Measurements from ENCODE around the gene CENPF.
"Not testable (repeated sequence)": the region's sequence is repeated elsewhere in the genome, so short reads cannot be mapped to it uniquely, and the experiment has no call there.

The CENPF gene

DNA sequence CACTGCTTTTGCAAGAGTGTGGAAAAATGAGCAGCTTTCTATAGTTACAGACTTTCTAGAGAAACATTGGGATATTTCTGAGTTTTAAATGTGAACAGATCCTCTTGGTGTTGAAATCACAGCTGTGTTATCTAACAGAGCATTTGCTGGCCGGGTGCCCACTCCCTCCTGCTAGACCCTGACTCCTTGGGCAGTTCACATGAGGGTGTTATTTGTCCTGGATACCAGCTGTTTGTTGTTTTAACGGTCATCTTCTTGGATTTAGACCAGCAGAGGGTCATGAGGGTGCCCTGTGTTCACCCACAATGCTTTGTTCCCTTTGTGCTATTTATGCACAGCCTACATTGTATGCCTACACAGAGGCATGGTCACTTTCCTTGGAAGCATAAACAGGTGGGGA lies 67.1 kb downstream of the CENPF start:
- H3K9me3 ChIP-seq (ENCODE audit: low read depth, low read length) = no peaks in the 10 kb centered on the region
- no peak overlapping the region for H3K4me3 ChIP-seq
- no peak overlapping the region for H3K27ac ChIP-seq
- no peak for DNase-seq (ENCODE audit: low read depth, low spot score)
- TF ChIP-seq EZH2 (IDR thresholded peaks at IDR 0.05) = no peak
- TF ChIP-seq POLR2AphosphoS5 (IDR thresholded peaks at IDR 0.05; ENCODE audit: borderline replicate concordance, low read depth, low read length) = no peak
- no peak for TF ChIP-seq FOXP2 (optimal IDR thresholded peaks at IDR 0.05; ENCODE audit: control extremely low read depth, extremely low read length, insufficient read depth)
- H3K9ac ChIP-seq (ENCODE audit: insufficient read length) = no peak overlapping the region
- peaks cover 78% of the 10 kb centered on the region for H3K36me3 ChIP-seq (ENCODE audit: insufficient read depth, low read length)

DNA sequence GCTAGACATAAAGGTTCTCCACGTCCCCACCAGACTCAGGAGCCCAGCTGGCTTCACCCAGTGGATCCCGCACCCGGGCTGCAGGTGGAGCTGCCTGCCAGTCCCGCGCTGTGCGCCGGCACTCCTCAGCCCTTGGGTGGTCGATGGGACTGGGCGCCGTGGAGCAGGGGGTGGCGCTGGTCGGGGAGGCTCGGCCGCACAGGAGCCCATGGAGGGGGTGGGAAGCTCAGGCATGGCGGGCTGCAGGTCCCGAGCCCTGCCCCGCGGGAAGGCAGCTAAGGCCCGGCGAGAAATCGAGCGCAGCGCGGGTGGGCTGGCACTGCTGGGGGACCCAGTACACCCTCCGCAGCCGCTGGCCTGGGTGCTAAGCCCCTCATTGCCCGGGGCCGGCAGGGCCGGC lies 70.0 kb downstream of the CENPF start:
- H3K9me3 ChIP-seq (ENCODE audit: low read depth, low read length); H3K27ac ChIP-seq; DNase-seq (ENCODE audit: low read depth, low spot score); H3K4me3 ChIP-seq; H3K9ac ChIP-seq (ENCODE audit: insufficient read length): not testable (repeated sequence)
- peaks cover 49% of the 10 kb centered on the region for H3K36me3 ChIP-seq (ENCODE audit: insufficient read depth, low read length)

- Histone ChIP-seq H3K36me3 (ENCODE audit: insufficient read depth, low read length) (peaks cover 44% of the 10 kb centered on the region), H3K4me3 (no peak overlapping the region), H3K9me3 (ENCODE audit: low read depth, low read length) (no peaks in the 10 kb centered on the region), H3K27ac (no peak overlapping the region), H3K9ac (ENCODE audit: insufficient read length) (no peak overlapping the region)
- no peak for TF ChIP-seq EZH2 (IDR thresholded peaks at IDR 0.05)
- TF ChIP-seq FOXP2 (optimal IDR thresholded peaks at IDR 0.05; ENCODE audit: control extremely low read depth, extremely low read length, insufficient read depth) = no peak
- no peak for TF ChIP-seq POLR2AphosphoS5 (IDR thresholded peaks at IDR 0.05; ENCODE audit: borderline replicate concordance, low read depth, low read length)
- DNase-seq (ENCODE audit: low read depth, low spot score) = no peak
Observed at GRCh38 chr1:214673576-214673975, 70.6 kb downstream of the CENPF start.

GRCh38 chr1:214675524-214675923 lies 72.5 kb downstream of the CENPF start:
- not testable (repeated sequence) for H3K4me3 ChIP-seq; H3K9ac ChIP-seq (ENCODE audit: insufficient read length); H3K9me3 ChIP-seq (ENCODE audit: low read depth, low read length); DNase-seq (ENCODE audit: low read depth, low spot score); H3K27ac ChIP-seq
- peaks cover 24% of the 10 kb centered on the region for H3K36me3 ChIP-seq (ENCODE audit: insufficient read depth, low read length)

DNA sequence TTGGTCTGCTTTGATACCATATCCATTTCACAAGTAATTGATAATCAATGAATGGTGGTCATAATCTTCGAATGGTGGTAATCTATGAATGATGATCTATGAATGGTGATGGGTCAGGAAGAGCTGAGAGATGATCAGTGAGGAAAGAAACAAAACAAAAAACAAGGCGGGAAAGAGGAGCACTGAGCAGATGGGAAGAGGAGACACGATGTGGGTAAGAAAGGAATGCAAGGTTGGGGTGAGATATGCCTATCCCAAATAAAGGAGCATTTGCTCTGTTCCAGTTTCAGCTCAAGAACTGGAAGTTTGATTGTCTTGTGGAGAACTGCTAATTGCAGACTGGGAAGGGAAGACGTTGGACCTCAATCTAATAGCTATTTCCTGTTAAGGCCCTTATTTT lies 73.8 kb downstream of the CENPF start:
- TF ChIP-seq EZH2 (IDR thresholded peaks at IDR 0.05) = no peak
- TF ChIP-seq POLR2AphosphoS5 (IDR thresholded peaks at IDR 0.05; ENCODE audit: borderline replicate concordance, low read depth, low read length) = no peak
- no peak for TF ChIP-seq FOXP2 (optimal IDR thresholded peaks at IDR 0.05; ENCODE audit: control extremely low read depth, extremely low read length, insufficient read depth)
- Histone ChIP-seq H3K9me3 (ENCODE audit: low read depth, low read length) (no peaks in the 10 kb centered on the region), H3K4me3 (no peak overlapping the region), H3K36me3 (ENCODE audit: insufficient read depth, low read length) (peaks cover 12% of the 10 kb centered on the region), H3K27ac (no peak overlapping the region), H3K9ac (ENCODE audit: insufficient read length) (no peak overlapping the region)
- no peak for DNase-seq (ENCODE audit: low read depth, low spot score)

DNA sequence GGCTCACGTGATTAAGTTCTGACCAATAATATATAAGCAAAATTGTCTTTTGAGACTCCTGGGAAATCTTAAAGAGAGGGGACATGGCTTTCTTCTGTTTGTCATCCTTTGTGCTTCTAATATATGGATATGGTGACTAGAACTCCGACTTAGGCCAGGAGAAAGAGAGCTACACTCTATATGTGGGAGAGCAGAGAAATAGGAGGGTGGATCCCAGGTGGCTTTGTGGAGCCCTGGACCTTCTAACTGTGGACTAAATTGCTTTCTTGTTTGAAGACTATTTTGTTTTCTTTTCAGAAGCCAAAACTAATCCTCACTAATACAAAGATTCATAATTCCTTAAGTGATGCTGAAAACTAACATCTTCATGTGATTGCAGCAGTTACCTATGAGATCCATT lies 75.0 kb downstream of the CENPF start:
- TF ChIP-seq EZH2 (IDR thresholded peaks at IDR 0.05) (no peak), FOXP2 (optimal IDR thresholded peaks at IDR 0.05; ENCODE audit: control extremely low read depth, extremely low read length, insufficient read depth) (no peak), POLR2AphosphoS5 (IDR thresholded peaks at IDR 0.05; ENCODE audit: borderline replicate concordance, low read depth, low read length) (no peak)
- Histone ChIP-seq H3K27ac (no peak overlapping the region), H3K9me3 (ENCODE audit: low read depth, low read length) (no peaks in the 10 kb centered on the region), H3K9ac (ENCODE audit: insufficient read length) (no peak overlapping the region), H3K4me3 (no peak overlapping the region), H3K36me3 (ENCODE audit: insufficient read depth, low read length) (peaks cover 3% of the 10 kb centered on the region; the same call in 1 of the 2 replicates)
- DNase-seq (ENCODE audit: low read depth, low spot score) = no peak

GRCh38 chr1:214678386-214678785 lies 75.4 kb downstream of the CENPF start:
- no peak overlapping the region for H3K9ac ChIP-seq (ENCODE audit: insufficient read length)
- TF ChIP-seq FOXP2 (optimal IDR thresholded peaks at IDR 0.05; ENCODE audit: control extremely low read depth, extremely low read length, insufficient read depth) = no peak
- no peak for TF ChIP-seq EZH2 (IDR thresholded peaks at IDR 0.05)
- no peak for TF ChIP-seq POLR2AphosphoS5 (IDR thresholded peaks at IDR 0.05; ENCODE audit: borderline replicate concordance, low read depth, low read length)
- no peaks in the 10 kb centered on the region for H3K9me3 ChIP-seq (ENCODE audit: low read depth, low read length)
- no peak overlapping the region for H3K4me3 ChIP-seq
- H3K27ac ChIP-seq = no peak overlapping the region
- no peak for DNase-seq (ENCODE audit: low read depth, low spot score)
- H3K36me3 ChIP-seq (ENCODE audit: insufficient read depth, low read length) = peaks cover 3% of the 10 kb centered on the region; the same call in 1 of the 2 replicates

DNA sequence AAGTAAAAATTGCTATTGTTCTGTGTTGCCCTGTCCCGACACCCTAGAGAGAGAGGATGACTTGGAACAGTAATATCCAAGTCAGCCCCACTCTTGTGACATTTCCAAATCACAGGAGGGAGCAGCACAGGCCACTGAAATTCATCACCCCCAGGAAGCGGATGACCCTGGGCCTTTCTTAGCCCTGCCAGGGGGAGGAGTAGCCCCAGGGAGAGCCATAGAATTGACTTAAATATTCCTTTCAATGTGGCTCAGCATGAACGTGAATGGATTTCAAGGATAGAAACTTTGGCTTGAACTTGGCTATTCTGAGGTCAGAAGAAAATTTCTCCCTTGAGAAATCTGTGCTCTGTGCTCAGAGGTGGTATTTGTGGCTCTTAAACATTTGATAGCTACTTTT lies 80.6 kb downstream of the CENPF start:
- no peaks in the 10 kb centered on the region for H3K36me3 ChIP-seq (ENCODE audit: insufficient read depth, low read length)
- DNase-seq (ENCODE audit: low read depth, low spot score) = no peak
- TF ChIP-seq EZH2 (IDR thresholded peaks at IDR 0.05) (no peak), FOXP2 (optimal IDR thresholded peaks at IDR 0.05; ENCODE audit: control extremely low read depth, extremely low read length, insufficient read depth) (no peak), POLR2AphosphoS5 (IDR thresholded peaks at IDR 0.05; ENCODE audit: borderline replicate concordance, low read depth, low read length) (no peak)
- H3K4me3 ChIP-seq = no peak overlapping the region
- no peak overlapping the region for H3K27ac ChIP-seq
- H3K9me3 ChIP-seq (ENCODE audit: low read depth, low read length) = no peaks in the 10 kb centered on the region
- no peak overlapping the region for H3K9ac ChIP-seq (ENCODE audit: insufficient read length)

- H3K9ac ChIP-seq (ENCODE audit: insufficient read length) = no peak overlapping the region
- H3K9me3 ChIP-seq (ENCODE audit: low read depth, low read length) = no peaks in the 10 kb centered on the region
- no peak for TF ChIP-seq EZH2 (IDR thresholded peaks at IDR 0.05)
- no peak for TF ChIP-seq FOXP2 (optimal IDR thresholded peaks at IDR 0.05; ENCODE audit: control extremely low read depth, extremely low read length, insufficient read depth)
- TF ChIP-seq POLR2AphosphoS5 (IDR thresholded peaks at IDR 0.05; ENCODE audit: borderline replicate concordance, low read depth, low read length) = no peak
- DNase-seq (ENCODE audit: low read depth, low spot score) = peak; percentile 8
- peak overlapping the region; percentile 26; the same call in 1 of the 2 replicates for H3K4me3 ChIP-seq
- H3K36me3 ChIP-seq (ENCODE audit: insufficient read depth, low read length) = no peaks in the 10 kb centered on the region
- no peak overlapping the region for H3K27ac ChIP-seq
Observed at GRCh38 chr1:214685906-214686305, 82.9 kb downstream of the CENPF start.

Measured in SK-N-MC (cell line).